Fibroblast of skin of right quadriceps (primary cell): Measurements from ENCODE around the gene FKBP4.

Experiments
- DNase-seq: peaks from one replicate; pipeline ENCODE4 v3.0.0-alpha.2; 2013

FKBP4 gene

DNA sequence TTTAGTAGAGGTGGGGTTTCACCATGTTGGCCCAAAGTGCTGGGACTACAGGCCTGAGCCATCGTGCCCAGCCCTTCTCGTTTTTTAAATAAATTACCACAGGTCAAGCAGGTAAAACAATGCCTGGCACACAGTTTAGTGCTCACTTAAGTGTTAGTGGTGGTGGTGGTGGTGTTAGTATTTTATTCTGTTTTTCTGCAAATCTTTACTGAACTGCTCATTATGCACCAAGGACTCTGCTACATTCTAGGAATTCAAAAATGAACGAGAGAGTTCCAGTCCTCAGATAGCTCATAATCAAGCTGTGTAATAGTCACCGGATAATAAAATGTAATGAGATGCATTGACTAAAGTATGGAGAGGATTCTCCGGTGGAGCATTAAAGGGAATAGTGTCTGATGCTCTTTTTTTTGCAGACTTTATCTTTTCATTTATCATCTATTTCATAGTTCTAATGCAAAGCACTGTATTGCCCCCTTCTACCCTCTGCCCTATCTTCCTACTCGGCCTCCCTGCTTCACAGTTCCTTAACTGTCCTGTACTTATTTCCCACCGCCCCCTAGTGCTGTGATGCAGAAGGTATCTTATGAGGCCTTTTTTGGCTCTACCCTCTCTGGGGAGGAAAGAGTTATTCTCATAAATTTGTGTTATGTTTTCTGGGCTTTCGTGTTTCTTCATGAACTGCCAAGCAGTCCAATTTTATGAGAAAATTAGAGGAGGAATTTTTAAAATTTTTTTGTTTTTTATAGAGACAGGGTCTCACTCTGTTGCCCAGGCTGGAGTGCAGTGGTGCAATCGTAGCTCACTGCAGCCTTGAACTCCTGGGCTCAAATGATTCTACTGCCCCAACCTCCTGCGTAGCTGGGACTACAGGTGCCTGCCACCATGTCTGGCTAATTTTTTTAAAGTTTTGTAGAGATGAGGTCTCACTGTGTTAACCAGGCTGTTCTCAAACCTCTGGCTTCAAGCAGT is 18.7 kb downstream of the FKBP4 start:
- DNase-seq, result peak; percentile 69

DNA sequence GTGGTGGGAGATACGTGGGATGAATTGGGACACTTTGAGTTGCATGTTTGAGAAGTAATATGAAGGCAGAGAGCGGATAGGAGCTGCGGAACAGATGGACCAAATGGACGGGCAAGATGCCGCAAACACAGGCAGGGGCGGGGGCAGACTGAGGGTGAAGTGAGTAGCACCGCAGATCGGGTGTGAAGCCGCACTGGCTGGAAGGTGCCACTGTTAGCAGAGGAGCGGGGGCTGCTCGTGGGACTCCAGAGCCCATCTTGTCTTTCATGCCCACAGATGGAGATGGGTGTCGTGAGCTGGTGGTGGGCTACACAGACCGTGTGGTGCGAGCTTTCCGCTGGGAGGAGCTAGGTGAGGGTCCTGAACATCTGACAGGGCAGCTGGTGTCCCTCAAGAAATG is 25.0 kb downstream of the FKBP4 start:
- DNase-seq, result no peak

GRCh38 chr12:2820432-2820831 is 25.7 kb downstream of the FKBP4 start:
- DNase-seq, result no peak

DNA sequence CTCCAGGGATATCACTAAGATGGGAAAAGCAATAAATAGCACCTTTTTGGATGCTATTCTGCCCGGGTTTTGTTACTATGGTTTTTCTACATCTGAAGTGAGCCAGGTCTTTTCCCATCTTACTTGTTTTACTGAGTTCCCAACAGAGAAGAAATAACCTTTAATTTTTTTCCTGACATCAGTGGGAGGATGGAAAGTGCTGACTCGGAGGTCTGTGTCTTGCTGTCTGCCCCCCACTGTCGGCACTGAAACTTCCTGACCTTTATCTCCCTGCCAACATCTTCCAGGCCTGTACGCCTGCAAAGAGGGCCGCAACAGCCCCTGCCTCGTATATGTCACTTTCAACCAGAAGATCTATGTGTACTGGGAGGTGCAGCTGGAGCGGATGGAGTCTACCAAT is 28.7 kb downstream of the FKBP4 start:
- no peak for DNase-seq

DNA sequence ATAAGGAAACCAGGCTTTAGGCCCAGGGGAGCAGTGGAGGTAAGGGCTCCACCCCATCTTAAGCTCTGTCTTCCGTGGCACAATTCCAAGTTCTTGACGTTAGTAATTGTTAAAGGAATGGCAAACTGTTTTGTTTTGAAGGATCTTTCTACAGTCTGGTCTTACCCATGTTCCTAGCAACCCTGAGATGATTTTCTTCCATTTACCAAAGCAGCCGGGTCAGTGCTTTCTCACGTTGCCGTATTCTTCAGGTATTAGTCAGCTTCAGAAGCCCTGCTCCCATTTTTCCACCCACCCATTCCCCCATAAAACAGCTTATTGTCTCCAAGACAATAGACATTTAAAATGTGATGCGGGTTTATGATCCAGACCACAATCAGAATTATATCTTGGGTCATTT is 29.8 kb downstream of the FKBP4 start:
- no peak for DNase-seq

GRCh38 chr12:2825132-2825531 is 30.4 kb downstream of the FKBP4 start:
- DNase-seq, result no peak

- DNase-seq, result no peak
These were observed 31.3 kb downstream of the FKBP4 start for GRCh38 chr12:2826036-2826435.

- no peak for DNase-seq
These were observed 32.1 kb downstream of the FKBP4 start for GRCh38 chr12:2826721-2827515.

GRCh38 chr12:2829275-2829674 is 34.5 kb downstream of the FKBP4 start:
- no peak for DNase-seq

DNA sequence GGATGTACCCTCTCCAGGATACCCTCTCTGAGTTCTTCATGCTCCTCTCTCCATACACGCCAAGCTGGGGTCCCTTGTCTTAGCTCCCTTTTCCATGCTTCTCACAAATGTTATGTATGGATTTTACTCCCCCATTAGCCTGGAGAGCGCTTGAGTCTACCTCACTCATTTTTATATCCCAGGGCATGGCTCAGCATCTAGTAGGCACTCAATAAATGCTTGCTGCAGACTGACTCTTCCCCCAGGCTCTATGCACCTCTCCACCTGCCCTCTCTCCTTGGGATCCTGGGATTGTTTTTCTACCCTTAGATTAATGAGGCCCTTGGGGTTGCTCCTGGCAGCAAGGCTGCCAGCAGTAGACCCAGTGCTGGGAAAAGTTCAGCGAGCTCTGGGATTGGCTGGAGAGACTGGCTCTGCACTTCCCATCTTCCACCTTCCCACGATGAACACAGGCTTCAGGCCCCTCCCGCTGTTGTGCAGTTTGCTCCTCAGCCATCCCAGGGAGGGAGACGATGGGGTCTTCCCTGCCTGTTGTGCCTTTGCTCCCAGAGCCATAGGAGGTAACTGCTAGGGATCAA is 37.9 kb downstream of the FKBP4 start:
- DNase-seq, result no peak

DNA sequence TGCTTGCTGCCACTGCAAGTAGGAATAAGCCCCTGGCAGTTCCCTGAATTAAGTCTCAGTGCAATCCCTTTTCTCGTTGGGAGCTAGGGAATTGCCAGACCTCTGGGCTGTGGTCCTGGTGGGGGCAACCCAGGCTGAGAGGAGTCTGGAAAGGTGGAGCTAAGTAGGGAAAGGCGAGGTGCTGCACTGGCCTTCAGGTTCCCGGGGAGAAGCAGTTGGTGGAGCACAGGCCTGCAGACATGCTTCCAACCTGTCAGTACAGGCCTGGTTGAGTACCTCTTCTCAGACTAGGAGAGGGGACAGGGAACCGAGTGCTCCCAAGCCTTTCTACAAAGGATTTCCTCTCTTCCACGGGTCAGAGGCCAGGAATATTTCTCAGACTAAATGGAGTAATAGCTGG is 38.6 kb downstream of the FKBP4 start:
- DNase-seq, result no peak

- no peak for DNase-seq
These were observed 39.0 kb downstream of the FKBP4 start for GRCh38 chr12:2833810-2834209.

- peak; percentile 48 for DNase-seq
These were observed 40.1 kb downstream of the FKBP4 start, which contains the start of gene NRIP2 for GRCh38 chr12:2834581-2835491. TSS of gene NRIP2 (minus strand) at chr12:2835035. CDS start at chr12:2834983, 52 bp downstream.

DNA sequence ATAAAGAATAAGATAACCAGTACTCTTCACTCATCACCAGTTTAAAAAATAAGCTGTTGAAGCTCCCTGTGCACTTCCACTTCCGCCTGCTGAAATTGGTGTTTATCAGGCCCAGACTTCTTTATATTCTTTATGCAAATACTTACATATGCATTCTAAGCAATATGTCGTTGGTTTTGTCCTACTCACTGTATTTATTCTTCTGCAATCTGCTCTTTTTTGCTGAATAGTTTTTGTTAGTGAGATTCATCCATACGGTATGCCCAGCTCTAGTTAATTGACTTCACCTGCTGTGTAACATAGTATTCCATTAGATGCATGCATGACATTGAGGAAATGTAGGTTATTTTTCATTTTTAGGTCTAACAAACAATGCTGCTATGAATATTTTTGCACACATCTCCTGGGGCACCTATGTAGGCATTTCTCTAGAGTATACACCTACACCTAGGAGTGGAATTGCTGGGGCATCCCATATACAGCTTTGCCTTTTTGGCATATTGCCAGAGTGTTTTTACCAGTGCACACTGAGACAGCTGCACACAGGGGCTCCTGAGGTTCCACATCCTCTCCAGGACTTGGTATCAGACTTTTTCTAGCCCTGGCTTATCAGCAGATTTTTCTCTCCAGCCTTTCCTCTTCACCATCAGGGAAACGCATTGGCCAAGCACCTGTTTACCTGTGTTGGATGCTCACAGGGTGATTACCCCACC is 41.1 kb downstream of the FKBP4 start:
- DNase-seq, result no peak

DNA sequence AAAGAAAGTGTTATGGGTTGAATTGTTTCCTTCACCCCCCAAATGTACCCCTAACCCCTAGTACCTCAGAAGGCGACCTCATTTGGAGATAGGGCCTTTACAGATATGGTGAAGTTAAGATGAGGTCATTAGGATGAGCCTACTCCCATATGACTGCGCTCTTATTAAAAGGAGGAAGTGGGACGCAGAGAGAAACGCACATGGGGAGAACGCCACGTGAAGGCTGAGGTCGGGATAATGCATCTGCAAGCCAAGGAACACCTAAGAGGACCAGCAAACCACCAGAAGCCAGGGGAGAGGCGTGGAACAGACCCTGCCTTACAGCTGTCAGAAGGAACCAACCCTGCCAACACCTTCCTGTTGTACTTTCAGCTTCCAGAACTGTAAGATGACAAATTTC is 41.8 kb downstream of the FKBP4 start:
- no peak for DNase-seq

- DNase-seq, result no peak
These were observed 46.4 kb downstream of the FKBP4 start for GRCh38 chr12:2841056-2841650.

DNA sequence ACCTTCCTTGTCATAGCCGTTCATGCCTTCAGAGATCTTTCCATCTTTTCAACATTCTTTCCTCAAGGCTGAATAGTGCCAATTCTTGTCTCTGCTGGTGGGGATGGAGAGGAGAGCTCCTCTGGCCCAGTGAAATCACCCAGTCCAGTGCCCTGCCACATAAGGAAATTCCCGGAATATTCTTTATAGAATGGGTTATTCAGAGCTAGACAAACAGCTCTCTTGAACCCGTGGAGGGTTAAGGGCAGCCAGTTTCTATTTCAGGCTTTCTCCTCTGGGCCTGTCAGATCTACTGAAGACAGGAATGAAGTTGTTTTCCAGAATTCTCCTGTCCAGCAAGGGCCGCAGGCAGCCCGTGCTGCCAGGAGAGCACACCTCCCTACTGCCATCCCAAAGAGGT is 48.2 kb downstream of the FKBP4 start:
- no peak for DNase-seq

DNA sequence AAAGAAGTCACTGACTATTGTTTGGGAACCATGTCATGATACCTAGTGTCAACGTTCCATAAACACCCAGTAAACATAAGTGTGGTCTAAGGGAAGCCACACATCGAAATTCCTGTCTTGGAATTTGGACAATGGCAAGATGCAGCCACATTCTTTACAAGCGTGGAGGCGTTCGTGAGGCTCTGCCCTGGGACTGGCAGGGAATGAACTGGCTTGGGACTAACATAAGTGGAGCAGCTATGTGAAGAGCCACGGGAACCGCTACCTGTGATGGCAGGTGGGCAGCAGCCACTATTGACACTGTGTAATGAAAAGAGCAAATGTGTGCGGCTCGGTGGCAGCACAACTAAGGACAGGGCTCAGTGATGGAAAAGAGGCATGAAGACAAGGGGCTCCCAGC is 50.0 kb downstream of the FKBP4 start:
- peak; percentile 45 for DNase-seq

- peak; percentile 88 for DNase-seq
These were observed 50.5 kb downstream of the FKBP4 start for GRCh38 chr12:2845280-2845679.

- no peak for DNase-seq
These were observed 57.2 kb downstream of the FKBP4 start for GRCh38 chr12:2851931-2852330.

- DNase-seq, result peak; percentile 80
These were observed 58.9 kb downstream of the FKBP4 start for GRCh38 chr12:2853626-2854025.
